ENCODE results near the gene CIAPIN1.

CIAPIN1 gene

GRCh38 chr16:57381791-57382534, 65.2 kb downstream of the CIAPIN1 start:
- DNase-seq: no peak

DNA sequence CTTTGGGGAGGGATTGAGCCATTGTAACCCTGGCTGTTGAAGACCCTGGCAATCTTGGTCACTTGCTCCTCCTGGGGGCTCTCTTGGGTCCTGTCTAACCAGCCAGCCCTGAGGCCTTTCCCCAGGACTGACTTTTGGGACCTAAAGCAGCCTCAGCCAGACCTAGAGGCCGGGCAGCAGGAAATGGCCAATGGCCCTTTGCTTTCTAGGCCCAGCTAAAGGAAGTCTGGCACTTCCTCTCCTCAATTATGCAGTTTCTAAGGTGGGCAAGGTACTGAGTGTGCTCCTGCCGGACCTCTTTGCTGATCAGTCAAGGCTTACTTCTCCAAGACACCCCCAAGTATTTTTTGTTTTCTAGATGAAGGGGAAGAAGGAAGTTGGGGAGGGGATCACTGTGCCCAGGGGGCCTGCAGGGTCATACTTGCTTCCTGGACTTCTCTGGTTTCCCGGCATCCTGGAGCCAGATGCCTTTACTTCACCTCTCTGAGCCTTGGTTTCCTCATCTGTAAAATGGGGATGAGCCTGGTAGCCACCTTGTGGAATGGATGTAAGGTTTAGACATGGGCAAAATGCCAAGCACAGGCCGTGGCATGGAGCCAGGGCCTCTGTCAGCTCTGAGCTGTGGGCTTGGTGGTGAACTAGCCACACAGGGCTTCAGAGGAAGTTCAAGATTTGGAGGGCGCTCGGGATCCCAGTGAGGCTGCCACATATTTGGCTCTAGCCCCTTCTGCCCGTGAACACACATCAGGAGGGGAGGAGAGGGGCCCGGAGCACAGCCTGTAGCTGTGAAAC, 66.3 kb downstream of the CIAPIN1 start:
- DNase-seq: no peak

DNA sequence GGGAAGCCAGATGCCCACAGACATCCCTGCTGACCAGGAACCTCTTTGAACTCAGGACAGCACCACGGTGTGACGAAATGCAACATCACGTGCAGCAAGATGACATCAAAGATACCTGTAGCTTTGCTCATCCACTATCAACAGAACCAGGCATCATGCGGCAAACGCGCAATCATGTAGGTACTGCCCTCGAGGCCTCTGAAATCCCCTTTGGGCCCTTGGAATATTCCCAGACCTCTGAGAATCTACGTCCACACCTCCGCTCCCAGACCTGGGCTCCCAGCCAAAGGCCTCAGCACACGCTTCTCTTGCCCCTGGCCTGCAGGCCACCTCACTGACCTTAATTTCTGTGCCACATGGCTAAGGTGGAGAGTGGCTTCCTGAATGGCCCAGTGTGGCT, 67.6 kb downstream of the CIAPIN1 start:
- DNase-seq: no peak

All from activated CD8-positive, alpha-beta memory T cell treated with anti-CD3 and anti-CD28 coated beads, Interleukin-2, amount 50 U/mL, for 4 hours (primary cell).